Measurements from ENCODE around the gene PTPRM. TPM values are rescaled to one million over a fixed set of nuclear protein-coding genes. Genes with fewer than 3 reads are reported as not detected.

PTPRM gene
- total RNA-seq, 2 experiments from 2014 or later, result 2.1 to 3.0 TPM

DNA sequence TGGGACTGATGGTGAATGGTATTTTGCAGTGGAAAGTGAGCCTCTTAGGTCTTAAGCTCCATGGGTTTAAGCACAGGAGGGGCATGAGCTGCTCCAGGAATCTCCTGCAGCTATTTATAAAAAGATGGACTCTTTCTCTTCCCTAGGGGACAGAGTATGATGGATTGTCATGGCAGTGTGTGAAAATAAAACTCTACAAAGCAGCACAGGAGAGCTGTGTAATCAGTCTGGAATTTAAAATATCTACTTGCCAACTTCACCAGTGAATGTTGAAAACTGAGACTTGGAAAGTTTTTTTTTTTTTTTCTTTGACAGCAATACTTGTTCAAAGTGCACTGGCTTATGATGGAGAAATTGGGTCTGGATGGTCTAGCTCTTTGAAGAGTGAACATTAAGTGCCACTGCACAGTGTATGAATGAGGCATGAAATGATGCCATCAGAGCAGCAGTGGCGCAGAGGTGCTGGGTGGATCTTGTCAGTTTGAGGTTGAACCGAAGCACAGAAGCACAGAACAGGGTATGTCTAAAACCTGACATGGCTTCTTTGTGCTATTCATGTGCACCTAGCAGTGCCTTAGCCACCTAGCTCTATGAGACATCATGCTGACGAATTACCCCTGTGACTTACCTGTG lies 245.4 kb downstream of the PTPRM start:
- CTCF ChIA-PET, result no interaction called here
- peaks cover 4% of the 10 kb centered on the region for H3K36me3 Mint-ChIP-seq (ENCODE audit: low read depth)
- no peak for DNase-seq
- ATAC-seq, result no peak
- TF ChIP-seq, protein P1, sequence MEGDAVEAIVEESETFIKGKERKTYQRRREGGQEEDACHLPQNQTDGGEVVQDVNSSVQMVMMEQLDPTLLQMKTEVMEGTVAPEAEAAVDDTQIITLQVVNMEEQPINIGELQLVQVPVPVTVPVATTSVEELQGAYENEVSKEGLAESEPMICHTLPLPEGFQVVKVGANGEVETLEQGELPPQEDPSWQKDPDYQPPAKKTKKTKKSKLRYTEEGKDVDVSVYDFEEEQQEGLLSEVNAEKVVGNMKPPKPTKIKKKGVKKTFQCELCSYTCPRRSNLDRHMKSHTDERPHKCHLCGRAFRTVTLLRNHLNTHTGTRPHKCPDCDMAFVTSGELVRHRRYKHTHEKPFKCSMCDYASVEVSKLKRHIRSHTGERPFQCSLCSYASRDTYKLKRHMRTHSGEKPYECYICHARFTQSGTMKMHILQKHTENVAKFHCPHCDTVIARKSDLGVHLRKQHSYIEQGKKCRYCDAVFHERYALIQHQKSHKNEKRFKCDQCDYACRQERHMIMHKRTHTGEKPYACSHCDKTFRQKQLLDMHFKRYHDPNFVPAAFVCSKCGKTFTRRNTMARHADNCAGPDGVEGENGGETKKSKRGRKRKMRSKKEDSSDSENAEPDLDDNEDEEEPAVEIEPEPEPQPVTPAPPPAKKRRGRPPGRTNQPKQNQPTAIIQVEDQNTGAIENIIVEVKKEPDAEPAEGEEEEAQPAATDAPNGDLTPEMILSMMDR (IDR thresholded peaks at IDR 0.05), result no peak
- H3K27me3 Mint-ChIP-seq, result no peaks in the 10 kb centered on the region
- H3K9me3 Mint-ChIP-seq, result peaks cover 11% of the 10 kb centered on the region
- intact Hi-C loops (cut with micrococcal nuclease), result no loop called here
- POLR2A ChIA-PET, result no interaction called here
- no peak overlapping the region for H3K27ac Mint-ChIP-seq
- no peaks in the 10 kb centered on the region for H3K4me1 Mint-ChIP-seq (ENCODE audit: low read depth)
- no peak overlapping the region for H3K4me3 Mint-ChIP-seq

DNA sequence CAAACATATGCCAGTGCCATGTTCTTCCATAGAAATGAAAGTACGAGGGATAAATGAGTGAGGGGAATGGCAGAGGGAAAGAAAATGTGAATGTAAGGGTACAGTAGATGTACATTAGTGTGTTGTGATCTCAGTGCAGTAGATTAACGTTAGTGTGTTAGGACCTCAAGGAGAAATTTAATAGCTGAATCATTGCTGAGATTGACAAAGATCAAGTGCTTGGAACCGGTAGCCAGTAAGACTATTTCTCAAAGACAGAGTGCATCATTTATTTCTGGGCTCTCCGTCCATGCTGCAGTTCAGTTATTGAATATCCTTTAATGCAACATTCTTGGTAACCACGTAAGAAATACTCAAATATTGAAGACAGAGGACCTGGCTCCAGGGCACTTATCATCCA lies 246.0 kb downstream of the PTPRM start:
- CTCF ChIA-PET, result no interaction called here
- intact Hi-C loops (cut with micrococcal nuclease), result no loop called here
- POLR2A ChIA-PET, result no interaction called here
- no peak for ATAC-seq
- H3K27me3 Mint-ChIP-seq, result no peaks in the 10 kb centered on the region
- DNase-seq, result no peak
- no peaks in the 10 kb centered on the region for H3K4me1 Mint-ChIP-seq (ENCODE audit: low read depth)
- no peak overlapping the region for H3K27ac Mint-ChIP-seq
- peaks cover 4% of the 10 kb centered on the region for H3K36me3 Mint-ChIP-seq (ENCODE audit: low read depth)
- H3K4me3 Mint-ChIP-seq, result no peak overlapping the region
- TF ChIP-seq, protein P1 (IDR thresholded peaks at IDR 0.05), result no peak
- peaks cover 11% of the 10 kb centered on the region for H3K9me3 Mint-ChIP-seq

DNA sequence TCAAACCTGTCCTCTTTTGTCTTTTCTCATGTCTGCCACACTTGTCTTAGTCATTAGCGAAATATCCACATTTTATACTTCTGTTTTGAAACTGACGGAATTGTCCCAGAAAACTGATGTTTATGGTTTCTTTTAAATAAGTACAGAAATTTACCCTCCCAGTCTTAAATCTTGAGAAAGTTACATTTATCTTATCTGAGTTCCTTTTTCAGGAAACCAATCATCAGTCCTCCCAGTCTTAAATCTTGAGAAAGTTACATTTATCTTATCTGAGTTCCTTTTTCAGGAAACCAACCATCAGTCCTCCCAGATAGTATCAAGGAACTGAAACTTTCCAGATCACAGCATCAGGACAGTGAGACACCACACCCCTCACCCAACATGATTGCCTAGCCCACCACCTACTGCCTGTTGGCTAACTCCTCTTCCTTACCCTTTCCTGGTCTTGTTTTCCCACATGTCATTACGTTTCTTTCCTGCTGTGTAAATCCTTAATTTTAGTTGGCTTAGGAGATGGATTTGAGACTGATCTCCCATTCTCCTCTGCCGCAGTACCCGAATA lies 247.7 kb downstream of the PTPRM start:
- Mint-ChIP-seq H3K4me3 (no peak overlapping the region), H3K27ac (no peak overlapping the region), H3K36me3 (ENCODE audit: low read depth) (peaks cover 4% of the 10 kb centered on the region), H3K27me3 (no peaks in the 10 kb centered on the region), H3K4me1 (ENCODE audit: low read depth) (no peaks in the 10 kb centered on the region), H3K9me3 (peaks cover 11% of the 10 kb centered on the region)
- intact Hi-C loops (cut with micrococcal nuclease), result no loop called here
- ChIA-PET CTCF (no interaction called here), POLR2A (no interaction called here)
- no peak for DNase-seq
- ATAC-seq, result no peak
- TF ChIP-seq, protein P1 (IDR thresholded peaks at IDR 0.05), result no peak

DNA sequence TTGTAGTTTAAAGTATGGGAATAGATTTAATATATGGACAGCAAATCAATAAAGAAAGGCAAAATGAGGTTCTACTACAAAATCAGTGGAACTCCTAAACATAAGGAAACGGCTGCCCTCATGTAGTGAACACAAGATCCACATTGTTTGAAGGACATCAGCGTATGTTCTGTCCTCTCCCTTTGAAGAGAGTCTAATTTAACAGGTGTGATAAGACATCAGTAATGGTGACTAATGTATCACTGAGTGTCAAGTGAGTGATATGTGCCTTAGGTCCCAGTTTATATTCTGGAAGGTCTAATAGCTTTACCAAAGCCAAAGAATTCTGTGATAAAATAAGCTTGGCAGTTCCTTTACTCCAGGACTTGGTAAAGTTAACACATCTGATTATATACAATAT lies 248.7 kb downstream of the PTPRM start:
- DNase-seq (no peak), ATAC-seq (no peak)
- H3K27ac Mint-ChIP-seq, result no peak overlapping the region
- peaks cover 11% of the 10 kb centered on the region for H3K9me3 Mint-ChIP-seq
- TF ChIP-seq, protein P1 (IDR thresholded peaks at IDR 0.05), result no peak
- ChIA-PET CTCF (no interaction called here), POLR2A (no interaction called here)
- no peaks in the 10 kb centered on the region for H3K4me1 Mint-ChIP-seq (ENCODE audit: low read depth)
- H3K36me3 Mint-ChIP-seq (ENCODE audit: low read depth), result peaks cover 4% of the 10 kb centered on the region
- intact Hi-C loops (cut with micrococcal nuclease), result no loop called here
- no peak overlapping the region for H3K4me3 Mint-ChIP-seq
- H3K27me3 Mint-ChIP-seq, result no peaks in the 10 kb centered on the region

DNA sequence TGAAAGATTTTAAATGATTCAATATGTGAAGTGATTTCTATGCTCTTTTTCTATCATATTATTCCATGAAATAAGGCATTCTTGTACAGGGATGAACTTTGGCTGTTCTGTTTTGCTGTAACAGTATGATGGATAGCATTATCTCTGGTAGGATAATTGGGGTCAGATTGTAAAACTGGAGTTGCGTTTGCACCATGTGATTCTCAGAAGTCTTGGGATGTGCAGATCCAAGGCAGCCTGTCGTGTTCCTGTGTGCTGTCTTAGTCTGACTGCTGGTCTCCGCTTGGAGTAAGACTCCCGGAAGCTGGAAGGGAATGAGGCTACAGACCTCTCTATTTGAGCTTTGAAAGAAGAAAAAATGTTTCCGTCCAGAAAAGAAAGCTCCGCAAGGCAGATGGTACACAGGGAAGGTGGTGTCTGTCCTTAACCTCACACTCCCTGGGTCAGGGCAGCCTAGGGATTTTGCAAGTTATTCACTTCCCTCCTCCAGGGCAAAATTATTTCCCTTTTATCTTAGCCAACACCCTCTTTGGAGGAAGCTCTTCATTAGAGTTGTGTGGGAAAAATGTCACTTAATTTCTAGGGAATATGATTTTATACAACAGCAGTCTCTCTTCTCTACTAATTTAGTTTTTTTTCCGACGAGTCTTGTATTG lies 250.6 kb downstream of the PTPRM start:
- intact Hi-C loops (cut with micrococcal nuclease), result no loop called here
- ChIA-PET POLR2A (interaction anchor here (0.9 kb wide), 1 partner anchor 24 kb away, joined by 3 read pairs; no protein-coding TSS in a partner anchor), CTCF (no interaction called here)
- no peaks in the 10 kb centered on the region for H3K4me1 Mint-ChIP-seq (ENCODE audit: low read depth)
- TF ChIP-seq, protein P1 (IDR thresholded peaks at IDR 0.05), result no peak
- no peak overlapping the region for H3K27ac Mint-ChIP-seq
- H3K36me3 Mint-ChIP-seq (ENCODE audit: low read depth), result peaks cover 4% of the 10 kb centered on the region
- no peaks in the 10 kb centered on the region for H3K27me3 Mint-ChIP-seq
- no peak overlapping the region for H3K4me3 Mint-ChIP-seq
- H3K9me3 Mint-ChIP-seq, result peaks cover 11% of the 10 kb centered on the region
- ATAC-seq, result no peak
- DNase-seq, result no peak

Measured in activated CD8-positive, alpha-beta T cell treated with anti-CD3 and anti-CD28 coated beads for 36 hours (primary cell).